HCT116 (cell line): ENCODE results near the gene HOXC6. TPM values are rescaled to one million over a fixed set of nuclear protein-coding genes. Genes with fewer than 3 reads are reported as not detected.

ENCODE experiments used
- ATAC-seq: fragments of 200-7000 bp; cut with Tn5 transposase; 2 replicates; pipeline ENCODE4 v1.9.1; 2020; ENCODE audit warnings: mild to moderate bottlenecking, moderate library complexity
- BruUV-seq: library from RNA; stranded (reverse); fragments of 400-500 nt; replicated peaks from 2 replicates; lab custom pipeline; 2021; lab: Mats Ljungman, UMichigan
- CTCF ChIA-PET: fragments of 300-600 bp; sonication (Branson Sonifier 250); formaldehyde crosslinking; loops from one replicate; lab custom pipeline; 2021; ENCODE audit warnings: antibody characterized with exemption; lab: Charles Lee
- POLR2A ChIA-PET: fragments of 300-600, 350-600 bp; sonication (Branson Sonifier 250); formaldehyde crosslinking; loops from one replicate; lab custom pipeline; 2021; ENCODE audit warnings: antibody characterized with exemption; lab: Charles Lee
- RAD21 ChIA-PET, 2 experiments: fragments of 300-600 bp; sonication (Branson Sonifier 250); formaldehyde crosslinking; loops; one replicate each; lab custom pipeline; 2023; ENCODE audit warnings: low total read pairs in 2 of 2; ENCODE audit not compliant: uncharacterized antibody in 2 of 2, unreplicated experiment in 2 of 2, low non-redundant PET in 1 of 2; lab: Charles Lee
- DNase-seq: peaks from one replicate; pipeline ENCODE4 v3.0.0-alpha.2; 2010; ENCODE audit warnings: low read depth, low spot score
- H2AFZ ChIP-seq: fragments of 200-600 bp; shearing (Covaris generic), sonication (generic); 2 replicates; pipeline ENCODE4 v1.6.1; 2017; ENCODE audit warnings: low read depth, mixed run types, mixed read lengths, antibody characterized with exemption, low read length; ENCODE audit not compliant: poor library complexity, severe bottlenecking
- H3K27ac ChIP-seq: 2 replicates; pipeline ENCODE4 v1.5.1; 2012; ENCODE audit warnings: low read depth, low read length
- H3K27me3 ChIP-seq: fragments of 200-600 bp; sonication (generic); 2 replicates; pipeline ENCODE4 v1.6.1; 2016; ENCODE audit warnings: mixed run types, low read length, mixed read lengths; ENCODE audit not compliant: insufficient read depth
- H3K36me3 ChIP-seq, 2 experiments: fragments of 200-500 bp in 1 of 2; fragments of 200-600 bp in 1 of 2; sonication (Bioruptor generic) in 1 of 2; sonication (generic) in 1 of 2; 2 replicates each; pipeline versions ENCODE4 v1.5.1 to v1.6.1; 2014 to 2016; ENCODE audit warnings: low read length in 2 of 2, inconsistent platforms in 1 of 2, mixed read lengths in 1 of 2, mixed run types in 1 of 2; ENCODE audit not compliant: insufficient read depth in 2 of 2, control insufficient read depth in 1 of 2
- H3K4me1 ChIP-seq, 2 experiments: fragments of 200-600 bp in 1 of 2; sonication (generic) in 1 of 2; 2 replicates each; pipeline versions ENCODE4 v1.5.1 to v1.6.1; 2012 to 2017; ENCODE audit warnings: low read length in 2 of 2, inconsistent platforms in 1 of 2, mild to moderate bottlenecking in 1 of 2, mixed read lengths in 1 of 2, mixed run types in 1 of 2, moderate library complexity in 1 of 2; ENCODE audit not compliant: insufficient read depth in 2 of 2, control insufficient read depth in 1 of 2
- H3K4me2 ChIP-seq: fragments of 200-600 bp; sonication (generic); 2 replicates; pipeline ENCODE4 v1.6.1; 2017; ENCODE audit warnings: mixed run types, low read length, mixed read lengths
- H3K4me3 ChIP-seq, 2 experiments: fragments of 200-600 bp in 1 of 2; sonication (generic) in 1 of 2; replicated peaks in 1 of 2; 2 replicates each; pipeline ENCODE4 v1.5.1; 2011 to 2016; ENCODE audit warnings: low read length in 2 of 2, control low read depth in 1 of 2, low read depth in 1 of 2, mild to moderate bottlenecking in 1 of 2, mixed read lengths in 1 of 2, mixed run types in 1 of 2
- H3K79me2 ChIP-seq: fragments of 200-600 bp; sonication (generic); 2 replicates; pipeline ENCODE4 v1.6.1; 2017; ENCODE audit warnings: mild to moderate bottlenecking, mixed run types, low read length, moderate library complexity, mixed read lengths; ENCODE audit not compliant: insufficient read depth
- H3K9ac ChIP-seq: fragments of 200-600 bp; sonication (generic); 2 replicates; pipeline ENCODE4 v1.6.1; 2016; ENCODE audit warnings: low read length, mixed read lengths
- H3K9me2 ChIP-seq: fragments of 200-600 bp; sonication (generic), shearing (Covaris generic); 2 replicates; pipeline ENCODE4 v1.6.1; 2017; ENCODE audit warnings: mixed run types, mild to moderate bottlenecking, moderate library complexity; ENCODE audit not compliant: insufficient read depth
- H3K9me3 ChIP-seq, 2 experiments: fragments of 200-500 bp in 1 of 2; fragments of 200-600 bp in 1 of 2; sonication (Bioruptor generic) in 1 of 2; sonication (generic) in 1 of 2; 2 replicates each; pipeline ENCODE4 v1.6.1; 2014 to 2017; ENCODE audit warnings: low read length in 2 of 2, mixed read lengths in 2 of 2, inconsistent platforms in 1 of 2, low read depth in 1 of 2, mild to moderate bottlenecking in 1 of 2, mixed run types in 1 of 2, moderate library complexity in 1 of 2; ENCODE audit not compliant: control insufficient read depth in 1 of 2, insufficient read depth in 1 of 2
- H4K20me1 ChIP-seq: fragments of 200-600 bp; sonication (generic), shearing (Covaris generic); 2 replicates; pipeline ENCODE4 v1.6.1; 2017; ENCODE audit warnings: mixed run types, mild to moderate bottlenecking, moderate library complexity; ENCODE audit not compliant: insufficient read depth
- CBX3 ChIP-seq: IDR thresholded peaks from 2 replicates; pipeline ENCODE4 v1.6.1; 2012; ENCODE audit warnings: low read depth
- CEBPB ChIP-seq: IDR thresholded peaks from 2 replicates; pipeline ENCODE4 v1.6.1; 2012; ENCODE audit warnings: low read depth
- EGR1 ChIP-seq: IDR thresholded peaks from 2 replicates; pipeline ENCODE4 v1.6.1; 2012; ENCODE audit warnings: low read depth
- EZH2 ChIP-seq: fragments of 200-600 bp; sonication (generic); IDR thresholded peaks from 2 replicates; pipeline ENCODE4 v1.6.1; 2017; ENCODE audit warnings: antibody characterized with exemption, mixed run types
- EZH2phosphoT487 ChIP-seq: fragments of 200-600 bp; IDR thresholded peaks from 2 replicates; pipeline ENCODE4 v1.6.1; 2018; ENCODE audit warnings: antibody characterized with exemption, borderline replicate concordance
- FOSL1 ChIP-seq: IDR thresholded peaks from 2 replicates; pipeline ENCODE4 v1.6.1; 2012; ENCODE audit warnings: low read depth
- POLR2A ChIP-seq: IDR thresholded peaks from 2 replicates; pipeline ENCODE4 v1.7.0; 2011; ENCODE audit warnings: borderline replicate concordance; ENCODE audit not compliant: insufficient read depth, insufficient read length; ENCODE audit errors: extremely low read depth
- SIN3A ChIP-seq: IDR thresholded peaks from 2 replicates; pipeline ENCODE4 v1.6.1; 2012; ENCODE audit warnings: low read depth
- SP1 ChIP-seq: IDR thresholded peaks from 2 replicates; pipeline ENCODE4 v1.6.1; 2012; ENCODE audit warnings: low read depth
- SRF ChIP-seq: IDR thresholded peaks from 2 replicates; pipeline ENCODE4 v1.6.1; 2012; ENCODE audit warnings: low read depth
- YY1 ChIP-seq: IDR thresholded peaks from 2 replicates; pipeline ENCODE4 v1.6.1; 2011; ENCODE audit warnings: low read length, low read depth, moderate library complexity, mild to moderate bottlenecking; ENCODE audit not compliant: insufficient replicate concordance; ENCODE audit errors: extremely low read depth
- ZNF274 ChIP-seq: fragments of 200-500 bp; sonication (Bioruptor generic); IDR thresholded peaks from 2 replicates; pipeline ENCODE4 v1.6.1; 2014; ENCODE audit warnings: mild to moderate bottlenecking, low read depth, low read length, inconsistent platforms
- intact Hi-C: fragments of 100-400 bp; cut with micrococcal nuclease; formaldehyde crosslinking; loops from 2 replicates; pipeline ENCODE4 v1.10.0; 2022
- total RNA-seq: library from RNA; stranded (reverse); gene quantifications from one replicate; pipeline ENCODE4 v1.2.1, GENCODE V29; 2021; ENCODE audit not compliant: unreplicated experiment
- TF ChIP-seq, protein P1 (sequence below): IDR thresholded peaks from 2 replicates; pipeline ENCODE4 v1.6.1; 2012
- TF ChIP-seq, protein P2 (sequence below): IDR thresholded peaks from 2 replicates; pipeline ENCODE4 v1.6.1; 2012; ENCODE audit warnings: low read depth
- TF ChIP-seq, protein P3 (sequence below), 3 experiments: fragments of 200-600 bp in 1 of 3; sonication (generic) in 1 of 3; IDR thresholded peaks in 2 of 3; conservative IDR thresholded peaks in 1 of 3; 2 replicates each; pipeline ENCODE4 v1.5.1; 2012 to 2017; ENCODE audit warnings: low read depth in 2 of 3, low read length in 2 of 3, antibody characterized with exemption in 1 of 3, borderline replicate concordance in 1 of 3, control low read depth in 1 of 3, mild to moderate bottlenecking in 1 of 3, mixed read lengths in 1 of 3, mixed run types in 1 of 3, moderate library complexity in 1 of 3; ENCODE audit not compliant: insufficient read depth in 1 of 3
- TF ChIP-seq, protein P4 (sequence below): IDR thresholded peaks from 2 replicates; pipeline ENCODE4 v1.6.1; 2012

Gene HOXC6
- total RNA-seq, 1 experiment from 2014 or later = 3.1 TPM

DNA sequence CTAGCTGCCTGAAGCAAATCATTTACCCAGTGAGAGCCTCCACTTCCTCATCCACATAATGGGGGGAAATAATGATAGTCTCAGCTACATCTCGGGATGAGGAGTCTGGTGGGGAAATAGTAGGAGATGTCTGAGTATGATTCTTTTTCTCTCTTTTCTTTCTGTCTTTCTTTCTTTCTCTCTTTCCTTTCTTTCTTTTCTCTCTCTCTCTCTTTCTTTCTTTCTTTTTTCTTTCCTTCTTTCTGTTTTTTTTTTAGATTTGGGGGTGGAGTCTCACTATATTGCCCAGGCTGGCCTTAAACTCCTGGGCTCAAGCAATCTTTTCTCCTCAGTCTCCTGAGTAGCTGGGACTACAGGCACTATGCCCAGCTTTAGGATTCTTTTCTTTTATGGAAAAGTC lies 38.2 kb downstream of the HOXC6 start:
- no TSS peak for BruUV-seq
- DNase-seq (no peak), ATAC-seq (no peak)
- intact Hi-C loops = no loop called here
- Histone ChIP-seq H3K9ac (no peak overlapping the region), H3K9me3 (no peaks in the 10 kb centered on the region), H3K27ac (no peak overlapping the region), H3K27me3 (peaks cover 9% of the 10 kb centered on the region; the same call in 1 of the 2 replicates), H3K9me2 (no peaks in the 10 kb centered on the region), H4K20me1 (no peaks in the 10 kb centered on the region), H3K36me3 (no peaks in the 10 kb centered on the region), H3K4me2 (no peak overlapping the region), H3K4me3 (no peak overlapping the region), H3K4me1 (no peaks in the 10 kb centered on the region), H3K79me2 (no peaks in the 10 kb centered on the region), H2AFZ (no peak overlapping the region)
- ChIA-PET CTCF (no interaction called here), RAD21 (no interaction called here), POLR2A (no interaction called here)
- TF ChIP-seq CBX3 = no peak
- TF ChIP-seq ZNF274 = no peak
- TF ChIP-seq POLR2A = no peak
- no peak for TF ChIP-seq CEBPB
- TF ChIP-seq EZH2 = no peak
- TF ChIP-seq SIN3A = no peak
- TF ChIP-seq, protein P1, sequence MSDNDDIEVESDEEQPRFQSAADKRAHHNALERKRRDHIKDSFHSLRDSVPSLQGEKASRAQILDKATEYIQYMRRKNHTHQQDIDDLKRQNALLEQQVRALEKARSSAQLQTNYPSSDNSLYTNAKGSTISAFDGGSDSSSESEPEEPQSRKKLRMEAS = no peak
- TF ChIP-seq, protein P2, sequence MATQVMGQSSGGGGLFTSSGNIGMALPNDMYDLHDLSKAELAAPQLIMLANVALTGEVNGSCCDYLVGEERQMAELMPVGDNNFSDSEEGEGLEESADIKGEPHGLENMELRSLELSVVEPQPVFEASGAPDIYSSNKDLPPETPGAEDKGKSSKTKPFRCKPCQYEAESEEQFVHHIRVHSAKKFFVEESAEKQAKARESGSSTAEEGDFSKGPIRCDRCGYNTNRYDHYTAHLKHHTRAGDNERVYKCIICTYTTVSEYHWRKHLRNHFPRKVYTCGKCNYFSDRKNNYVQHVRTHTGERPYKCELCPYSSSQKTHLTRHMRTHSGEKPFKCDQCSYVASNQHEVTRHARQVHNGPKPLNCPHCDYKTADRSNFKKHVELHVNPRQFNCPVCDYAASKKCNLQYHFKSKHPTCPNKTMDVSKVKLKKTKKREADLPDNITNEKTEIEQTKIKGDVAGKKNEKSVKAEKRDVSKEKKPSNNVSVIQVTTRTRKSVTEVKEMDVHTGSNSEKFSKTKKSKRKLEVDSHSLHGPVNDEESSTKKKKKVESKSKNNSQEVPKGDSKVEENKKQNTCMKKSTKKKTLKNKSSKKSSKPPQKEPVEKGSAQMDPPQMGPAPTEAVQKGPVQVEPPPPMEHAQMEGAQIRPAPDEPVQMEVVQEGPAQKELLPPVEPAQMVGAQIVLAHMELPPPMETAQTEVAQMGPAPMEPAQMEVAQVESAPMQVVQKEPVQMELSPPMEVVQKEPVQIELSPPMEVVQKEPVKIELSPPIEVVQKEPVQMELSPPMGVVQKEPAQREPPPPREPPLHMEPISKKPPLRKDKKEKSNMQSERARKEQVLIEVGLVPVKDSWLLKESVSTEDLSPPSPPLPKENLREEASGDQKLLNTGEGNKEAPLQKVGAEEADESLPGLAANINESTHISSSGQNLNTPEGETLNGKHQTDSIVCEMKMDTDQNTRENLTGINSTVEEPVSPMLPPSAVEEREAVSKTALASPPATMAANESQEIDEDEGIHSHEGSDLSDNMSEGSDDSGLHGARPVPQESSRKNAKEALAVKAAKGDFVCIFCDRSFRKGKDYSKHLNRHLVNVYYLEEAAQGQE = no peak
- TF ChIP-seq SRF = no peak
- no peak for TF ChIP-seq YY1
- no peak for TF ChIP-seq FOSL1
- TF ChIP-seq EGR1 = no peak
- TF ChIP-seq EZH2phosphoT487 = no peak
- TF ChIP-seq SP1 = no peak
- TF ChIP-seq, protein P3, sequence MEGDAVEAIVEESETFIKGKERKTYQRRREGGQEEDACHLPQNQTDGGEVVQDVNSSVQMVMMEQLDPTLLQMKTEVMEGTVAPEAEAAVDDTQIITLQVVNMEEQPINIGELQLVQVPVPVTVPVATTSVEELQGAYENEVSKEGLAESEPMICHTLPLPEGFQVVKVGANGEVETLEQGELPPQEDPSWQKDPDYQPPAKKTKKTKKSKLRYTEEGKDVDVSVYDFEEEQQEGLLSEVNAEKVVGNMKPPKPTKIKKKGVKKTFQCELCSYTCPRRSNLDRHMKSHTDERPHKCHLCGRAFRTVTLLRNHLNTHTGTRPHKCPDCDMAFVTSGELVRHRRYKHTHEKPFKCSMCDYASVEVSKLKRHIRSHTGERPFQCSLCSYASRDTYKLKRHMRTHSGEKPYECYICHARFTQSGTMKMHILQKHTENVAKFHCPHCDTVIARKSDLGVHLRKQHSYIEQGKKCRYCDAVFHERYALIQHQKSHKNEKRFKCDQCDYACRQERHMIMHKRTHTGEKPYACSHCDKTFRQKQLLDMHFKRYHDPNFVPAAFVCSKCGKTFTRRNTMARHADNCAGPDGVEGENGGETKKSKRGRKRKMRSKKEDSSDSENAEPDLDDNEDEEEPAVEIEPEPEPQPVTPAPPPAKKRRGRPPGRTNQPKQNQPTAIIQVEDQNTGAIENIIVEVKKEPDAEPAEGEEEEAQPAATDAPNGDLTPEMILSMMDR (IDR thresholded peaks at IDR 0.05 in 2 of 3, conservative IDR thresholded peaks at IDR 0.05 in 1 of 3; ENCODE audit: borderline replicate concordance in 1 of 3, insufficient read depth in 1 of 3, low read depth in 2 of 3, low read length in 2 of 3) = no peak
- TF ChIP-seq, protein P4, sequence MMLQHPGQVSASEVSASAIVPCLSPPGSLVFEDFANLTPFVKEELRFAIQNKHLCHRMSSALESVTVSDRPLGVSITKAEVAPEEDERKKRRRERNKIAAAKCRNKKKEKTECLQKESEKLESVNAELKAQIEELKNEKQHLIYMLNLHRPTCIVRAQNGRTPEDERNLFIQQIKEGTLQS = no peak
